Retina (tissue), 1 donor: Measurements from ENCODE around the gene INHBB.

Source experiments
- DNase-seq: peaks from one replicate; pipeline ENCODE4 v3.0.0-alpha.2; 2016

INHBB gene

DNA sequence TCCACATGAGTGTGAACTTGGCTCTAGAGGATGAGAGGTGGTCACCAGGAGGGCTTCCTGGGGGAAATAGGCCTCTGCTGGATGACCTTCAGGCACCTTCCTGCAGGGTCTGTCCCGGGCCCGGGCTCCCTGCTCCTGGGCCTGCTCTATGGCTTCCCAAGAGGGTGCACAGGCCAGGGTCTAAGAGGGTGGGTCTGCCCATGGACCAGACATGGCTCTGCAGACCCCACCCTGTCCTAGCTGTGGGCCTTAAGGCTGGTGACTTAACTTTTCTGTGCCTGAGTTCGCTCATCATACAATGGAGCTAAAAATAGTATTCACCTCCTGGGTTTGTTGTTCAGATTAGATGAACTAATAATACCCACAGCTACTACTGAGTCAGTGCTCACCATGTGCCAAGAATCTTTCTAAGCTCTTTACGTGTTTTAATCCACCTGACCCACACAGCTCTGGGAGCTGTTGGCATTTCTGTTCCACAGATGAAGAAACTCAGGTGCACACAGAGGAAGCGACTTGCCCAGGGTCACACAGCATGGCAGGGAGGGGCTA, 14.4 kb downstream of the INHBB start:
- no peak for DNase-seq

DNA sequence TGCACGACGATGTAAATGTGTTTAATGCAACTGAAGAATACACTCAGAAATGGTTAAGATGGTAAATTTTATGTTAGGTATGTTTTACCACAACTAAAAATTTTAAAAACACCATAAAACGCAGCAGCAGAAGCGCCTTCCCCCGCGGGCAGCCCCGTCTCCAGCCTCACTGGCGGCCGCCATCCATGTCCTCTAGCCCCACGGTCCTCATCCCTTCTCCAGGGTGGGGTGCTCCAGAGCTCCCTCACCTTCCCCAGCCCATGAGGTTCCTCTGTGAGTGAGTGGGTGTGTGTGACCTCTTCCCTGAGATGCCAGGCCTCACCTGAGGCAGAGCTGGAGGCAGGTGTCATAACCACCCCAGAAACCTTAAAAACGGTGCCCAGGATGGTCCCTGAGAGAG, 17.0 kb downstream of the INHBB start:
- no peak for DNase-seq

DNA sequence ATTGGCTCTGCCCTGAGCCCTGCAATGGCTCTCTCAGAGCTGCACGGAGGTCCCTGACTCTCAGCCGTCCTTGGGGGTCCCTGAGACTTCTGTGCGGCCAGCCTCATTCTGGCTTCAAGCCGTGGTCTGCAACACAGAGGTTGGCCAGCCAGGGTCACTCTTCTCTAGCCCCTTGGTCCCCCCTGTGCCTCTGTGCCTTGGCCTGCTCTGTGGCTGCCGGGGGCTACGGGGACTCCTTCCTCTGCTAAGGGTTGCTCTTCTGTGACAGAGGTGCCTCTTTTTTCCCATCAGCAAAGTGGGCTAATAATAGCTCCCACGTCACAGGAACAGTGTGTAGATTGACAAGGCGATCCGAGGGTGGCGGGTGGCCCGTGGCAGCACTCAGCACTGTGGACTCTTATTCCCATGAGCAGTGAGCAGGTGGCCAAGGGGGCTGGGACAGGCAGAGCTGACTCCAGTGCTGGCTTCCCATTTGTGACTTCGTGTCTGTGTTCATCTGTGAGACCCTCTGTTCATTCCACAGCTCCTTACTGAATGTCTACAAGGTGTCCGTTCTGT, 19.4 kb downstream of the INHBB start:
- no peak for DNase-seq

DNA sequence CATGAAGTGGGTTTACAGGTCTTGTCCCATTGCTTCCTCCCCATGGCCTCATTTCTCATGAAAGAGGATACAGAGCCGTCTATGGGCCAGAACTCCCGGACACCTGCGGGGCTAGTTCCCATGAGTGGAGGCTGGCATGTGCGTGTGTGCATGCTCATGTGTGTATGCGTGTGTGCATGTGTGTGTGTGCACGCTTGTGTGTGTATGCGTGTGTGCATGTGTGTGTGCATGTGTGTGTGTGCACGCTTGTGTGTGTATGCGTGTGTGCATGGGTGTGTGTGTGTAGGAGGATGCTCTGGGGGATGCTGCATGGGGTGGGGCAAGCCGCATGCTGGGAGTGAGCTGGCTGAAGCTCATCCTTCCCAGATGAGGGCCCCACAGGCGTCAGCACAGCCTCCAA, 20.8 kb downstream of the INHBB start:
- no peak for DNase-seq

DNA sequence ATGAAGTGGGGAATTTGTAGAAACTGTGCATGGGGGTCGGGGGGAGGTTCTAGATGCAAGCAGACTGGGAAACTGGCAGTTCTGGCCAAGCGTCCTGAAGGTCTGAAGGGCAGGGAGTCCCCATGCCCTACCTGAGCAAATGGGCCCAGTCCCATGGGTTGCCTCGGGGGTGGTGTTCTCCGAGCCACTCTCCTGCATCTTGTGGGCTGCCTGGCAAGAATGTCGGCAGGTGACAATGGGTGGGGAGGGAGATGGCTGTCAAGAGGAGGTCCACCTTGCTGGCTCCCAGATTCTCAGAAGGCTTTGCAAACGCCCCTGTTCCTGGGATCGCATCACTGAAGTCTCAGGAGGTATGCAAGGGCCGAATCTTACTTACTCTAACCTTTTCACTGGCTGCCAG, 21.3 kb downstream of the INHBB start:
- DNase-seq, result no peak

DNA sequence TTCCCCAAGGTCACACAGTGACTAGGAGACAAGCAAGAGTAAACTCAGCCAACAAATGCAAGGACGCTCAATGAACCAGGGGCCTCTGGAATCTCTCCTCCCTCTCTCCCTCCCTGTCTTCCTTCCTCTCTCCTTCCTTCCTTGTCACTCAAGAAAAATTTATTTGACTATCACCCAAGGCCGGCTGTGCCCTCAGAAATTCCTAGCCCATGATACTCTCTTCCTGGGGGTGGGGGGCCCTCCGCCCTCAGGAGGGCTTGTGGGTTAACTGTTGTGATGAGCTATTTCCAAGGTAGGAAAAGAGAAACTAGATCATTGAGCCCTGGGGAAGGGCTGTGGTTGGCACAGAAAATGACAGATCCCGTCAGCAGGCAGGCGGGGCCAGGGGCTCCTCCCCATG, 21.7 kb downstream of the INHBB start:
- no peak for DNase-seq

DNA sequence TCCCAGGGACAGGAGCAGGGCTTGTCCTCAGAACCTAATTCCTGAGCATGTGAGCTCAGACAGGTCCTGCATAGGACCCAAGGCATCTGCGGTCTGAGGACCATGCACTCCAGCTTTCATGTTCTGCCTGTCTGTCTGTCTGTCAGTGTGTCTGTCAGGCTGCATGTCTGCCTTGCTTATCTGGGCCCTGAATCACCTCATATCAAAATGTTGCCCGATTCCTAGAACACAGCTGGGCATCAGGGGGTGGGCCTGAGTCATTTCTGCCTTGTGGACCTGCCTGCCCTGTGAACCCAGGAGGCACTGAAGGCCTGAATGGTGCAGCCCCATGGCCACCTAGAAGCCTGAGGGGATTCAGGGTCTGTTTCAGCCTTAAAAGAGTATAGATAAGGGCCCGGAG, 22.1 kb downstream of the INHBB start:
- no peak for DNase-seq

DNA sequence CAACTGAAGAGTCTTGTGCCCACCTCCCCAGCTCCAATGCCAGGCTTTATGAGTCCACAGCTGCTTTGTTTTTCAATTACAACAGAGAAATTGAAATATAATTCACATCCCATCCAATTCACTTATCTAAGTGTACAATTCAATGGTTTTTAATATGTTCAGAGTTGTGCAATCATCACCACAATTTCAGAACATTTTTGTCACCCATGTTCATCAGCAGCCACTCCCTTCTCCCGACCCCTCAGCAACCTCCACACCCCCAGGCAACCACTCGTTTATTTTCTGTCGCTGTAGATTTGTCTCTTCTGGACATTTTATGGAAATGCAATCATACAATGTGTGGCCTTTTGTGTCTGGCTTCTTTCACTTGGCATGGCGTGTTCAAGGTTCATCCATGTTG, 23.3 kb downstream of the INHBB start:
- no peak for DNase-seq

DNA sequence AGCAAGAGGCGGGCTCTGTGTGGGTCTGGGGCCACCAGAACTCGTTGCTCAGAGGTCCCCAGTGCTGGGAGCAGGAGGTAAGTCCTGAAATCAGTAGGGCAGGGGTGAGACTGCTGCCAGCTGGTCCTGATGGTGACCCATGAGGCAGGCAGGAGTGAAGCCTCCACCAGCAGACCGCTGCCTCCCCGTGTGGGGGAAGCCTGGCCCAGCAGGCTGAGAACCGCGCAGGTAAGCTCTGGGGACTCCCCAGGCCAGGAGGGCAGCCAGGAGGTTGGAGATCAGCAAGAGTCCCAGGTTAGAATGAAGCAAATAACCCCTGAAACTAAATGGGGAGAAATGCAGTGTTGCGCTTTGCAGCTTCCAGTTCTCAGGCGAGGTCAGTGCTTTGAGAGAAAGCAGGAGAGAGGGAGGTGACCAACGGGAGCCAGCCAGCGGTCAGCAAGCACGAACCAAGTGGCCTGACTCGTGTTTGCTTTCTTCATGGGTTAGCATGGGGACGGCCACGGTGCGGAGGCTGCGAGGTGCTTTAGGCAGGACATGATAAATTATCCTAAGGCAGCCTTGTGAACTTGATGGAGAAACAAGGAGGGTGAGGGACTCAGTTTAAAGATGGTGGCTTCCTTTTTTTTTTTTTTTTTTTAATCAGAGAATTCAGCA, 26.2 kb downstream of the INHBB start:
- DNase-seq, result no peak

DNA sequence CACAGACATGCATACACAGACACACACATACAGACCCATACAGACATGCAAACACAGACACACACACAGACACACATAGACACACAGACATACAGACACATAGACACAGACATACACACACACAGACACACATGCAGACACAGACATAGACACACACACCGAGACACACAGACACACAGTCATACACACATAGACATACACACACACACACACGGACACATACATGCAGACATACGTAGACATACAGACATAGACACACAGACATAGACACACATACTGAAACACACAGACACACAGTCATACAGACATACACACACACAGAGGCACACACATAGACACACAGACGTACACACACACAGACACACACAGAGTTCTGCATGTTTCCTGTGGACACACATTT, 26.9 kb downstream of the INHBB start:
- no peak for DNase-seq

DNA sequence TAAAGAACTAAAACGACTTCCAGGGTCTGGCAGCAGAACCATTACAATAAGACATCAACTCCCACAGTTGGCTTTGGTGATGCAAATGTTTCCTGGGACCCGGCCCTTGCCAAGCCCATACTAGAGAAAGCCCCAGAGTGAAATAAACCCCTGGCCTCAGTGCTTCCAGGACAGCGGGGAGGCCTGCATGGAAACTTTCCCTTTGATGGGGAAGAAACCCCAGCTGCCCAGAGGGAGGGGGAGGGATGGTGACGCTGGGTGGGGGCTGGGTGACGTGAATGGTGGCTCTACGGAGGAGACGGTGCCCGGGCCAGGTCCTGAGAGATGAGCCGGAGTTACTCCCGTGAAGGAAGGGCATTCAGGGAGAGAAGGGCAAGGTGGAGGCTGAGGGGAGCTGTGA, 27.5 kb downstream of the INHBB start:
- no peak for DNase-seq

DNA sequence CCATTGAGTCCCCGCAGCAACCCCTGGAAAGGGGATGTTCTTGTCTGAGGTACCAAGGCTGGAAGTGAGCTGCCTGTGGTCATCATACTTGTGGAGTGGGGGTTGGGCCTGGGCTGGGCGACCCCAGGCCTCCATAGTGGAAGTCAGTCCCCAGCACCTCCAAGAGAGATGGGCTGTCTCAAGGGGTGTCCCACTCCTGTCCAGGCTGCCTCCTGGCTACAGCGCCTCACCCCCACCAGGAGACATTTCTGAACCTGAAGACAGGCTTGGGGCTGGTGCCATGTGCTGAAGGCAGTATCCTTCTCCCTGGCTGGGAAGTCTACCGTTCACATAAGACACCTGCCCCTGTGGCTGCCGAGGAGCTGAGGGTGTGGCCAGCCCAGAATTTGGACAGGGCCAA, 28.9 kb downstream of the INHBB start:
- no peak for DNase-seq

DNA sequence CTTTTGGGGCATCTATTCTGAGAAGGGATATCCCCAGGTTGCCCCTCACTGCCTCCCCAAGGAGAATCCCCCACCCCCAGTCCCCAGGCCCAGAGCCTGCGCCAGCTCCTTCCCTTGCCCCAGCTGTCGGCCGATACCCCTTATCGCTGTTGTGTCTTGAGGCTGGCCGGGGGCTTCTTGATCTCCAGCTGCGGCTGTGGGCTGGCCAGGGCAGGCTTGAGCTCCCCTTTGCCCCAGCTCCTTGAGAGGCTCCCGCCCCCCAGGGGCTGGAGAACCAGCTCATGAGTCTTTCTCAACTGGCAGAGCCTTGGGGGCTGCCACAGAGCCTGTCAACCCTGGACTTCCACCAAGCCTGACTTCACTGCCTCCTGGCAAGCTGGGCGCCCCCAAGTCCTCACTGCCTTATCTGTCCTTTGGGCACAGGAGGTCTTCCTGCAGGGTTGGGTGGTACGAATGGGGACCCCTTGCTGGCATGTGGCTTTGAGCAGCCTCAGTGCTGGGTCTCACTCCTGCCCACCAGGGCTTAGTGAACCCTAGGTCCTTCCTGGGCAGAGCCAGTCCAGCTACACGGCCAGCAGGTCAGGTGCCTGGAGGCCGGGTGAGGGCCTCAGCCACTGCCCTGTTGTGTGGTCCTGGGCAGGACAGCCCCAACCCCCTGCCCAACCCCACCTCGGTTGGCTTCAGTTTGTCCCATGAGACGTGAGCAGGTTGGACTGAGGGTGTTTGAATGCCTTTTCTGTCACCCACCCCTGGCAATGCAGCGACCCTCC, 29.5 kb downstream of the INHBB start:
- DNase-seq, result no peak

DNA sequence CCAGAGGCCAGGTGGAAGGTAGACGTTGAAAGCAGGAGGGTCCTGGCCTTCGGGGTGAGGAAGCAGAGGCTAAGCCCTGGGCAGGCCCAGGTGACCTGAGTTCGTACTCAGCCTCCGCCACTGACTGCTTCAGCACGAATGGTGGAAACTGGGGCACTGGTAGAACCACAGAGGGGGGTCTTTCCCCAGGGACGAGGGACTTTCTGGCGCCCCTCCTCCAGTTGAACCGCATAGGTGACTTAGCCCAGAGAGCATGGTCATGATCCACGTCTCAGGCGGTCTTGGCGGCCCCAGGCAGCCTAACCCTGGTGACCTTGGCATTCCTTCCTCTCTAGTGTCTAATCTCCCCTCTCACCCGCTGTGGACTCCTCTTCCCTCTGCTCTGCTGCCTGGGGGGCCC, 30.2 kb downstream of the INHBB start:
- no peak for DNase-seq

DNA sequence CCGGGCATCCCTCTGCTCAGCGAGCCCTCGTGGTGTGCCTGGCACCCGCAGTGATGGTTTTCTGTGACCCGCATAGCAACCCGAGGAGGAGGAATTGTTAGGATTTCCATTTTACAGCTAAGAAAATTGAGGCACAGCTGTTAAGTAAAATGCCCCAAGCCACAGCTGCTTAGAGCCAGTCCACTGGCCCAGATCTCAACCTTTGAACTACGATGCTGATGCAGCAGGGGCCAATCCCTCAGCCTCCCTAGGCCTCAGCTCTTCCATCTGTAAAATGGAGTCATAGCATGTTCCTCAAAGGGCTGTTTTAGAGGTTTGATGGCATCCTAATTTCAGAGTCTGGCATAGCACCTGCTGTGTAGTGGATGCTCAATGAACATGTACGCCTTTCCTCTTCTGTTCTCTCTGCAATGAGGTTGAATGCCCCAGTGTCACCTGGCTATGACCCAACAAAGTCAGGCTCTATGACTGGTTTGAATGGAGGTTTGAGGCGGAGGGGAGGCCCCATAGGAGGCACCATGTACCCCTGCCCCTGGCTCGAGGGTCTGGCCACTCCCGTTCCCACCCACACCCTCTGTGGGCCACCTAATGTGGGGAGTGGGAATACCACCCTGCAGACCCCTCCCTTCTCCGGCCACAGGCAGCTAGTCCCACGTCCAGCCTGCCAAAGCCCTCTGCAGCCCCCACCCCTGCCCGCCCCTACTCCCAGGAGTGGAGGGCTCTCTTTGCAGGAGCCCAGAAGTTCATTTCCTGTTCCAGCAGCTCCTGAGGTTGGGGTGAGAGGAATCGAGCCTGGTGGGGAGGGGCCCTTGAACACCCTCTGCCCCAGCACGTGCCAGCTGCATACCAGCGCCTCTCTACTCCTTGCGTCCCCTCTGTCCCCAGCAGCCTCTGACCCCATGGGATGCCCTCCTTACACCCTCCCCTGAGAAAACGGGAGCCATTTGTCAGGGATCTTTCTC, 31.0 kb downstream of the INHBB start:
- no peak for DNase-seq

DNA sequence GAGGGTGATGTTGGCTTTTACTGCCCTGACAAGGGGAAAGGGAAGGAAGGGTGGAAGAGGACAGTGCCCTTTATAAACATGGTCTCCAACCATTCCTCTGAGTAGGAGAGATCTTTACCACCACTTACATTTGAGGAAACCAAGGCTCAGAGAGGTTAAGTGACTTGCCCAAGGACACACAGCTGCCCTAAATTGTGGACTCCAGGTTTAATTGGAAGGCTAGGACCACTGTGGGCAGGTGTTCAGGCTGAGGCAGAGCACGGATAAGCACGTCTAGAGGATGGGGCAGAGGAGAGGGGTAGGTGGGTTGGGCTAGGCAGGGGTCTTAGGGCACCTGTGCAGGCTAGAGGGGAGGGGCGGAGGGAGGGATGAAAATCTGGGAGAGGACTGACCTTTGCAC, 32.7 kb downstream of the INHBB start:
- no peak for DNase-seq

DNA sequence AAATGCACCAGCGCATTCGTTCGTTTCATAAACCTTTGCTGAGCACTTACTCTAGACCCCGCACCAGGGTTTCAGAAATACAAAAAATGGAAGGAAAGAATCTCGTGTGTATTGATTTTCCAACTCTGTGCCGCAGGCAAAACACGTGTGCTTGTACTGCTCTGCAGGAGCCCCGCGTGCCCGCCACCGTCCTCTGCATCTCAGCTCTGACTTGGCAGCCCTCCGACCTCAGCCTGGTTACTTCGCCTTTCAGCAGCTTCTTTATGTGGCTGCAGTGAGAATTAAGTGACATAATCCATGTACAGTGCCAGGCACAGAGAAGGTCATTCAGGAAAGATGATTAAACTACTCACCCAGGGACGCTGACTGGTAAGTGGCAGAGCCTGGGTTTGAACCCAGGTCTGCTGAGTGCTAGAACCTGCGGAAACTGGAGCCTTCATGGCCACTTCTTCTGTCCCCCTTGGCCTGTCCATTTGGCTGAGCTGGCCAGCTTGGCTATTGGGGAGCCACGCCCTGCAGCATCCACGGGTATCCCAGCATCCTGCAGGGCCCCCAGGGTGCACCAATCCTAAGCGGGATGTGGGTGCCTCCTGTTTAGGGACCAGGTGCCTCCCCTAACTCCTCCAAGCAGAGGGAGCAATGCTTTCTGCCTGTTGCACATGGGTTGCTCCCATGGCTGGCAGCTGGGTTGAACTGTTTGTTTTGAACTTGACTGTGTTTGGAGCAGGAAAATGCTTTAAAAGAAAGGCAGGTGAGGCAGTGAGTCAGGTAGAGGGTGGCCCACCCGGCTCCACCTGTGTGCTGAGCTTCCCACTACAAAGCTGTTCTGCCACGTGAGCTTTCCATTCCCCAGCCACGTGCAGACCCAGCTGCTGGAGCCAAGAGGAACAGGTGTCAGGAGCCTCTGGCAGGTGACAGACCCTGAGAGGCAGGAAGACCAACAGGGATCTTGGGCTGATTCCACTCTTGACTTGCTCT, 34.3 kb downstream of the INHBB start:
- no peak for DNase-seq

DNA sequence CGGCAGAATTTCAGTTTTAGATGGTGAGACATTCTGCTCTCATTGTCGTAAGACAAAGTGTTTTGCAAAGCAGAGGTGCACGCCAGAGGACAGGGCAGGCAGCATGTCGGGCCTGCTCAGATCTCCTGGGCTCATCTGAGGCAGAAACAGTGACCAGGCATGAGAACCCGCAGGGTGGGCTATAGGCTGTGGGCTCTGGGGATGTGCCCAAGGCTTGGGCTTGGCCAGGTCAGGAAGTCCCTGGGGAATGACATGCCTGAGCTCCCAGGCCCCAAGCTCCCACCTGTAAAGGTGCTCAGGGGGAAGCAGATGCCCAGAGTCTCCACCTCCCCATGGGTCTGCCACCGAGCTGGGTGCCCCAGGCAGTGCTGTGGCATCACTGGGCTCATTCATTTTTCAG, 35.3 kb downstream of the INHBB start:
- DNase-seq, result no peak

DNA sequence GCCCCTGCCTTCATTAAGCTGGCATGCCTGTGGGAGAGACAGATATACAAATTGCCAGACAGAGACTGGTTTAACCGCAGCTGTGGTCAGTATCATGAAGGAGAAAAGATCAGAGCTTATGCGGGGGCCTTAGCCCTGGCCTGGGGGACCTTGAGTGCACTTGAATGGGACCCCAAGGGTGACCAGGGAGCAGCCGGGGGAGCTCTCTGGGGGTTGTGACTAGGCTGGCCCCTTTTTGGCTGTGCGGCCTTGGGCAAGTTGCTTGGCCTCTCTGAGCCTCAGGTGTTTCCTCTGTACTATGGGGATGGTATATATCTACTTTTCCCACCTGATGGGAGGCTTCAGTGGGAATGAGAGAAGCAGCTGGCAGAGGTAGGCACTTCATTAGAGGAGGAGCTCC, 35.7 kb downstream of the INHBB start:
- no peak for DNase-seq

DNA sequence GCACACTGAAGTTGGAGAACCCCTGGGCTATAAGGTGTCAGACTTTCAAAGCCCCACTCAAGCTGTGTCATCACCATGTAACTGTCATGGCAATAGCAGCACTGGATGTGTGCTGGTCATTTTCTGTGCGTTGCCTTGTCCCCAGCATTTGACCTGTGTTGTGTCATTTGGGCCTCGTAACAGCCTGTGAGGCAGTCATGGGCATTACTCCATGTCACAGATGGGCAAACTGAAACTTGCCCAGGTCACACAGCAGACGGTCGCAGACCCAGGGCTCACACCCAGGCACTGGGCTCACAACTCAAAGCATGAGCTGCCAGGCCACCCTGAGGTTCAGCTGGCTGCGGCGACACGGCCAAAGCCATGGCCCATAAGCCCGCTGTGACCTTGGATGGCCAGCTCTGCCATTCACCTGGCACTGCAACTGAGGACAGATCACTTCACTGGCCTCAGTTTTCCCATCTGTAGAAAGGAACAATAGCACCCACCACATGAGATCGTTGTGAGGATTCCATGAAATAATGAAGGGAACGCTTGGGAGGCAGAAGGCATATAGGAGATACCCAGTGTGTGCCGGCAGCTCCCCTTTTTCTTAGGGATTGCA, 36.7 kb downstream of the INHBB start:
- DNase-seq, result no peak

DNA sequence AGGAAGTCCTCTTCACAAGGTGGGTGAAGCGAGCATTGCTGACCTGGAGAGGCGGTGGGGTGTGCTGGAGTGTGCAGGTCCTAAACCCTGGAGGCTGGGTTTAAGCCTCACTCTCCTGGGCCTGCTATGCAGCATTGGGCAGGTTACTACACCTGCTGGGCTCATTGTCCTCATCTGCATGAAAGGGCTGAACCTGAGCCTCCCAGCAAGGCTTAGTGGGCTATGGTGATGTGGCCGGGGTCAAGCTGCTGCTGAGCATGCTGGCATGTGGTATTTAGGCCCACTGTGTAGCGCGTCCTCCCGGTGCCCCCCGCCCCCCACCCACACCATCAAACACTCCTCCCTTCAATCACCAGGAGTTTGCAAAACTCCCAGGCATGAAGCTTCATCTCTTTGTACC, 37.3 kb downstream of the INHBB start:
- no peak for DNase-seq
